Measurements from ENCODE around the gene AREG. TPM values are rescaled to one million over a fixed set of nuclear protein-coding genes. Genes with fewer than 3 reads are reported as not detected.

The AREG gene
- total RNA-seq, 1 donor, result 0.36 TPM

GRCh38 chr4:74400395-74400794 lies 44.5 kb upstream of the AREG start:
- Histone ChIP-seq H3K4me1 (ENCODE audit: insufficient read depth, low read length) (peaks cover 4% of the 10 kb centered on the region), H3K4me2 (ENCODE audit: insufficient read depth, low read length) (no peak overlapping the region), H3K36me3 (ENCODE audit: insufficient read depth, low read length) (no peaks in the 10 kb centered on the region), H3K79me2 (ENCODE audit: insufficient read depth, low read length) (no peaks in the 10 kb centered on the region), H3K27me3 (ENCODE audit: insufficient read depth, low read length) (no peaks in the 10 kb centered on the region), H2AFZ (ENCODE audit: low read length) (peak overlapping the region; percentile 3), H4K20me1 (ENCODE audit: insufficient read depth, low read length) (no peaks in the 10 kb centered on the region), H3K9me3 (ENCODE audit: low read depth, low read length) (no peaks in the 10 kb centered on the region), H3K4me3 (ENCODE audit: insufficient read depth, low read length) (no peak overlapping the region), H3K27ac (ENCODE audit: low read depth, low read length) (no peak overlapping the region)
- no peak for DNase-seq (ENCODE audit: insufficient read length, low spot score, missing footprints)
- TF ChIP-seq CTCF (IDR thresholded peaks at IDR 0.05; ENCODE audit: extremely low read depth, low read depth, low read length), result no peak

GRCh38 chr4:74402692-74403456 lies 42.1 kb upstream of the AREG start:
- H3K4me1 ChIP-seq (ENCODE audit: insufficient read depth, low read length), result no peaks in the 10 kb centered on the region
- H3K36me3 ChIP-seq (ENCODE audit: insufficient read depth, low read length), result no peaks in the 10 kb centered on the region
- H3K4me3 ChIP-seq (ENCODE audit: insufficient read depth, low read length), result no peak overlapping the region
- H3K4me2 ChIP-seq (ENCODE audit: insufficient read depth, low read length), result no peak overlapping the region
- H3K27ac ChIP-seq (ENCODE audit: low read depth, low read length), result no peak overlapping the region
- no peaks in the 10 kb centered on the region for H3K79me2 ChIP-seq (ENCODE audit: insufficient read depth, low read length)
- H3K9me3 ChIP-seq (ENCODE audit: low read depth, low read length), result no peaks in the 10 kb centered on the region
- DNase-seq (ENCODE audit: insufficient read length, low spot score, missing footprints), result no peak
- no peaks in the 10 kb centered on the region for H4K20me1 ChIP-seq (ENCODE audit: insufficient read depth, low read length)
- no peaks in the 10 kb centered on the region for H3K27me3 ChIP-seq (ENCODE audit: insufficient read depth, low read length)
- H2AFZ ChIP-seq (ENCODE audit: low read length), result no peak overlapping the region
- no peak for TF ChIP-seq CTCF (IDR thresholded peaks at IDR 0.05; ENCODE audit: extremely low read depth, low read depth, low read length)

GRCh38 chr4:74407891-74408290 lies 37.0 kb upstream of the AREG start:
- no peaks in the 10 kb centered on the region for H3K27me3 ChIP-seq (ENCODE audit: insufficient read depth, low read length)
- H3K27ac ChIP-seq (ENCODE audit: low read depth, low read length), result no peak overlapping the region
- H3K4me1 ChIP-seq (ENCODE audit: insufficient read depth, low read length), result no peaks in the 10 kb centered on the region
- H3K4me3 ChIP-seq (ENCODE audit: insufficient read depth, low read length), result no peak overlapping the region
- H4K20me1 ChIP-seq (ENCODE audit: insufficient read depth, low read length), result no peaks in the 10 kb centered on the region
- no peak overlapping the region for H2AFZ ChIP-seq (ENCODE audit: low read length)
- H3K9me3 ChIP-seq (ENCODE audit: low read depth, low read length), result no peaks in the 10 kb centered on the region
- H3K79me2 ChIP-seq (ENCODE audit: insufficient read depth, low read length), result no peaks in the 10 kb centered on the region
- no peak overlapping the region for H3K4me2 ChIP-seq (ENCODE audit: insufficient read depth, low read length)
- DNase-seq (ENCODE audit: insufficient read length, low spot score, missing footprints), result no peak
- TF ChIP-seq CTCF (IDR thresholded peaks at IDR 0.05; ENCODE audit: extremely low read depth, low read depth, low read length), result no peak
- no peaks in the 10 kb centered on the region for H3K36me3 ChIP-seq (ENCODE audit: insufficient read depth, low read length)

GRCh38 chr4:74408639-74409038 lies 36.3 kb upstream of the AREG start:
- Histone ChIP-seq H3K9me3 (ENCODE audit: low read depth, low read length) (no peaks in the 10 kb centered on the region), H3K79me2 (ENCODE audit: insufficient read depth, low read length) (no peaks in the 10 kb centered on the region), H4K20me1 (ENCODE audit: insufficient read depth, low read length) (no peaks in the 10 kb centered on the region), H3K4me1 (ENCODE audit: insufficient read depth, low read length) (no peaks in the 10 kb centered on the region), H2AFZ (ENCODE audit: low read length) (no peak overlapping the region), H3K4me3 (ENCODE audit: insufficient read depth, low read length) (no peak overlapping the region), H3K4me2 (ENCODE audit: insufficient read depth, low read length) (no peak overlapping the region), H3K36me3 (ENCODE audit: insufficient read depth, low read length) (no peaks in the 10 kb centered on the region), H3K27ac (ENCODE audit: low read depth, low read length) (no peak overlapping the region), H3K27me3 (ENCODE audit: insufficient read depth, low read length) (no peaks in the 10 kb centered on the region)
- no peak for TF ChIP-seq CTCF (IDR thresholded peaks at IDR 0.05; ENCODE audit: extremely low read depth, low read depth, low read length)
- DNase-seq (ENCODE audit: insufficient read length, low spot score, missing footprints), result no peak
